ENCODE results near the gene RBL1. TPM values are rescaled to one million over a fixed set of nuclear protein-coding genes. Genes with fewer than 3 reads are reported as not detected.
"Not testable (repeated sequence)": the region's sequence is repeated elsewhere in the genome, so short reads cannot be mapped to it uniquely, and the experiment has no call there.

The RBL1 gene
- total RNA-seq, 1 donor from 2014 or later, result 5.7 TPM

DNA sequence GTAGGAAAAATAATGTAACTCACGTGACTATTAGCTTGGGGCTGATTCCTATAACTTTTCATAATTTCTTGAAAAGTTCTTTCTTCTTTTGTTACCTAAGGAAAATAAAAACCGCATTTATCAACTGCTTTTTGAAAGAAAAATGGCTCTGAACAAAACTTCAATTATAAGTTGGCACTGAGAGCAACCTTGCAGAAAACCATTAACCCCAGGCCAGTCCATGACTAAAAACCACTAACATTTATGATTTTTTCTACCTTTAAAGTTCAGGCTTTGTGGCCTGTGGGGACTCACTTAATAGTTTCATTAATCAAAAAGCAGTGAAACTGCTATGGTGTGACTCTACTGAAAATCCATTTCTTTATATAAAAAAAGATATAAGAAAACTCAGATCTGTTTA is 75.2 kb downstream of the RBL1 start:
- no peaks in the 10 kb centered on the region for H3K36me3 Mint-ChIP-seq (ENCODE audit: low read depth, unreplicated experiment)
- no peaks in the 10 kb centered on the region for H3K9me3 Mint-ChIP-seq (ENCODE audit: unreplicated experiment)
- TF ChIP-seq, protein P1, sequence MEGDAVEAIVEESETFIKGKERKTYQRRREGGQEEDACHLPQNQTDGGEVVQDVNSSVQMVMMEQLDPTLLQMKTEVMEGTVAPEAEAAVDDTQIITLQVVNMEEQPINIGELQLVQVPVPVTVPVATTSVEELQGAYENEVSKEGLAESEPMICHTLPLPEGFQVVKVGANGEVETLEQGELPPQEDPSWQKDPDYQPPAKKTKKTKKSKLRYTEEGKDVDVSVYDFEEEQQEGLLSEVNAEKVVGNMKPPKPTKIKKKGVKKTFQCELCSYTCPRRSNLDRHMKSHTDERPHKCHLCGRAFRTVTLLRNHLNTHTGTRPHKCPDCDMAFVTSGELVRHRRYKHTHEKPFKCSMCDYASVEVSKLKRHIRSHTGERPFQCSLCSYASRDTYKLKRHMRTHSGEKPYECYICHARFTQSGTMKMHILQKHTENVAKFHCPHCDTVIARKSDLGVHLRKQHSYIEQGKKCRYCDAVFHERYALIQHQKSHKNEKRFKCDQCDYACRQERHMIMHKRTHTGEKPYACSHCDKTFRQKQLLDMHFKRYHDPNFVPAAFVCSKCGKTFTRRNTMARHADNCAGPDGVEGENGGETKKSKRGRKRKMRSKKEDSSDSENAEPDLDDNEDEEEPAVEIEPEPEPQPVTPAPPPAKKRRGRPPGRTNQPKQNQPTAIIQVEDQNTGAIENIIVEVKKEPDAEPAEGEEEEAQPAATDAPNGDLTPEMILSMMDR (IDR thresholded peaks at IDR 0.05; ENCODE audit: unreplicated experiment), result no peak
- H3K4me3 Mint-ChIP-seq (ENCODE audit: unreplicated experiment), result no peak overlapping the region
- DNase-seq (ENCODE audit: low spot score), result no peak
- H3K4me1 Mint-ChIP-seq (ENCODE audit: unreplicated experiment), result no peaks in the 10 kb centered on the region
- H3K27me3 Mint-ChIP-seq (ENCODE audit: unreplicated experiment), result peaks cover 2% of the 10 kb centered on the region
- no peak overlapping the region for H3K27ac Mint-ChIP-seq (ENCODE audit: unreplicated experiment)

DNA sequence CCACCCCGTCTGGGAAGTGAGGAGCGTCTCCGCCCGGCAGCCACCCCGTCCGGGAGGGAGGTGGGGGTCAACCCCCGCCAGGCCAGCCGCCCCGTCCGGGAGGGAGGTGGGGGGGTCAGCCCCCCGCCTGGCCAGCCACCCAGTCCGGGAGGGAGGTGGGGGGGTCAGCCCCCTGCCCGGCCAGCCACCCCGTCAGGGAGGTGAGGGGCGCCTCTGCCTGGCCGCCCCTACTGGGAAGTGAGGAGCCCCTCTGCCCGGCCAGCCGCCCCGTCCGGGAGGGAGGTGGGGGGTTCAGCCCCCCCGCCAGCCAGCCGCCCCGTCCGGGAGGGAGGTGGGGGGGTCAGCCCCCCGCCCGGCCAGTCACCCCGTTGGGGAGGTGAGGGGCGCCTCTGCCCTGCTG is 83.2 kb downstream of the RBL1 start:
- not testable (repeated sequence) for DNase-seq (ENCODE audit: low spot score); H3K4me1 Mint-ChIP-seq (ENCODE audit: unreplicated experiment); H3K36me3 Mint-ChIP-seq (ENCODE audit: low read depth, unreplicated experiment); H3K4me3 Mint-ChIP-seq (ENCODE audit: unreplicated experiment); H3K27me3 Mint-ChIP-seq (ENCODE audit: unreplicated experiment); H3K9me3 Mint-ChIP-seq (ENCODE audit: unreplicated experiment); H3K27ac Mint-ChIP-seq (ENCODE audit: unreplicated experiment)

DNA sequence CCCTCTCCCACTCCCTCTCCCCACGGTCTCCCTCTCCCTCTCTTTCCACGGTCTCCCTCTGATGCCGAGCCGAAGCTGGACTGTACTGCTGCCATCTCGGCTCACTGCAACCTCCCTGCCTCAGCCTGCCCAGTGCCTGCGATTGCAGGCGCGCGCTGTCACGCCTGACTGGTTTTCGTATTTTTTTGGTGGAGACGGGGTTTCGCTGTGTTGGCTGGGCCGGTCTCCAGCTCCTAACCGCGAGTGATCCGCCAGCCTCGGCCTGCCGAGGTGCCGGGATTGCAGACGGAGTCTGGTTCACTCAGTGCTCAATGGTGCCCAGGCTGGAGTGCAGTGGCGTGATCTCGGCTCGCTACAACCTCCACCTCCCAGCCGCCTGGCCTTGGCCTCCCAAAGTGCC is 83.9 kb downstream of the RBL1 start:
- not testable (repeated sequence) for H3K9me3 Mint-ChIP-seq (ENCODE audit: unreplicated experiment); H3K36me3 Mint-ChIP-seq (ENCODE audit: low read depth, unreplicated experiment); H3K27ac Mint-ChIP-seq (ENCODE audit: unreplicated experiment); H3K27me3 Mint-ChIP-seq (ENCODE audit: unreplicated experiment); DNase-seq (ENCODE audit: low spot score); H3K4me3 Mint-ChIP-seq (ENCODE audit: unreplicated experiment); H3K4me1 Mint-ChIP-seq (ENCODE audit: unreplicated experiment)

DNA sequence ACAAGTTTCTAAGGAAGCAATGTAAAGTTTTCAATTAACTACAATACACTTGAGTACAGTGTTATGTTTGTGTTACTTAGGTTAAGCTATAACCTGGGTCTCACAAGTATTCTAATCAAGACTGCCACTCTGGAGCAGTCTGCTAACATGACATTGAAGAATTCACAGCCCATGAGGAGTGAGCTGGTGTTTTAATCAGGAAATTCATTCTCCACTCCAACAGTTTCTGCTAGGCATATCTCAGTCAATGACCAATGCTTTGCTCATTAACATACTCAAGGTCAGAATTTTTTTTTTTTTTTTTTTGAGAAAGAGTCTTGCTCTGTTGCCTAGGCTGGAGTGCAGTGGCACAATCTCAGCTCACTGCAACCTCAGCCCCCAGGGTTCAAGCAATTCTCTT is 84.7 kb downstream of the RBL1 start:
- no peaks in the 10 kb centered on the region for H3K9me3 Mint-ChIP-seq (ENCODE audit: unreplicated experiment)
- H3K27me3 Mint-ChIP-seq (ENCODE audit: unreplicated experiment), result peaks cover 2% of the 10 kb centered on the region
- no peak overlapping the region for H3K4me3 Mint-ChIP-seq (ENCODE audit: unreplicated experiment)
- H3K27ac Mint-ChIP-seq (ENCODE audit: unreplicated experiment), result no peak overlapping the region
- H3K36me3 Mint-ChIP-seq (ENCODE audit: low read depth, unreplicated experiment), result peaks cover 4% of the 10 kb centered on the region
- TF ChIP-seq, protein P1 (IDR thresholded peaks at IDR 0.05; ENCODE audit: unreplicated experiment), result no peak
- DNase-seq (ENCODE audit: low spot score), result no peak
- H3K4me1 Mint-ChIP-seq (ENCODE audit: unreplicated experiment), result no peaks in the 10 kb centered on the region

DNA sequence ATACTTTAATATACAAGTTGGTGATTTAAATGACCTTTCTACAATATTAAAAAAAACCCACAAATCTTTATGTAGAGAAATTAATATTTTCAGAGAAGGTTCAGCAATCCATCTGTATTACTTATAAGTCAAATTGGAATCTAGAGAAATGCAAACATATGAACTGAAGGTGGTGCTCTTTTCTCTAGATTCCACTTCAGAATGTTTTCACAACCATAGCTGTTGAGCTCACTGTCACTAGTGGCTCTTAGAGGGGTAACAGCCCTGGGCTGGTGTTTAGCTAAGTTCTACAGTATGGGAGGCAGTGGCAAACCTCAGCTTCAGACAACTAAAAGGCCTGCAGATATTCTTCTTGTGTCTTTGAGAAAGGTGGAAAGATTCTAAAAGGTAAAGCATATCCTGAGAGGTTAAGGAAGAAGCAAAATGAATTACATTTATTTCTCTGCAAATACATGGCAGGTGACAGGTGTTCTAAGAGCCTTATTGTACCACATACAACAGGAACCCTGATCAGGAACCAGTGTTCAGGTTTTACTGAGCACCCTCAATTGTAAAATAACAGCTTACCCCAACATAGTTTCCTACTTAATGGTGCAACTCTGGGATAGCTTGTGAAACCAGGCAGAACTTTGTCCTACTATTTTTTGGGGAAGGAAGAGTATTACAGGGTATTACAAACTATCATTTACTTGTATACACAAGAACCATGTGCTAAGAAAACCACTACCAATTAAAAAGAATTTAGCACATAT is 87.7 kb downstream of the RBL1 start:
- no peak for DNase-seq (ENCODE audit: low spot score)
- TF ChIP-seq, protein P1 (IDR thresholded peaks at IDR 0.05; ENCODE audit: unreplicated experiment), result no peak
- H3K4me3 Mint-ChIP-seq (ENCODE audit: unreplicated experiment), result no peak overlapping the region
- H3K36me3 Mint-ChIP-seq (ENCODE audit: low read depth, unreplicated experiment), result peaks cover 8% of the 10 kb centered on the region
- no peaks in the 10 kb centered on the region for H3K9me3 Mint-ChIP-seq (ENCODE audit: unreplicated experiment)
- no peaks in the 10 kb centered on the region for H3K4me1 Mint-ChIP-seq (ENCODE audit: unreplicated experiment)
- H3K27ac Mint-ChIP-seq (ENCODE audit: unreplicated experiment), result no peak overlapping the region
- H3K27me3 Mint-ChIP-seq (ENCODE audit: unreplicated experiment), result peaks cover 2% of the 10 kb centered on the region

DNA sequence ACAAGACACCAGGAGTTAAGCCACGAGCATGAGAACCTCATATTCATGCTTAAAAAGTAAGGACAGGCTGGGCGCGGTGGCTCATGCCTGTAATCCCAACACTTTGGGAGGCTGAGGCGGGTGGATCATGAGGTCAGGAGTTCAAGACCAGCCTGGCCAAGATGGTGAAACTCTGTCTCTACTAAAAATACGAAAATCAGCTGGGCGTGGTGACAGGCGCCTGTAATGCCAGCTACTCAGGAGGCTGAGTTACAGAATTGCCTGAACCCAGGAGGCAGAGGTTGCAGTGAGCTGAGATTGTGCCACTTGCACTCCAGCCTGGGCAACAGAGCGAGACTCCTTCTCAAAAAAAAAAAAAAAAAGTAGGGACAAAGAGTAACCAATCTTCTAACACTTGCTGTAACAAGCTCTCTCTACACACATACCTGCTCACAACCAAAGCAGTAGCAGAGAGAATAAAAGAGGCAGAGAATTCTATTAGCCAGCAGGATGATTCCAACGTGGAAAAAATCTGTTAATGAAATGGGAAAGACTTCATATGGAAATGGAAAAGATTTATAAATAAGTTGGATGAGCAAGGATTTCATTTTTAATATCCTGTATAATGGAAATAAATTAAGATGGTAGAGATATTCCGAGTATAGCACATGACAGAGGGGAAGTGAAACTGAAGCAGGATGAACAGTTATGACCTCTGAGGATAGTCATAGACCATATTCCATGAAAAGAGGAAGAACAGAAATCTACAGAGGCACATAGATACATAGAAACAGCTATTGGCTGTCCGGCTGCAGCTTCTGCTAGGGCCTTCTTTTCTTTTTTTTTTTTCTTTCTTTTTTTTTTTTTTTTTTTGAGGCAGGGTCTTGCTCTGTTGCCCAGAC is 90.5 kb downstream of the RBL1 start:
- H3K9me3 Mint-ChIP-seq (ENCODE audit: unreplicated experiment); H3K27me3 Mint-ChIP-seq (ENCODE audit: unreplicated experiment); DNase-seq (ENCODE audit: low spot score); H3K27ac Mint-ChIP-seq (ENCODE audit: unreplicated experiment); H3K4me1 Mint-ChIP-seq (ENCODE audit: unreplicated experiment); H3K4me3 Mint-ChIP-seq (ENCODE audit: unreplicated experiment); H3K36me3 Mint-ChIP-seq (ENCODE audit: low read depth, unreplicated experiment): not testable (repeated sequence)

DNA sequence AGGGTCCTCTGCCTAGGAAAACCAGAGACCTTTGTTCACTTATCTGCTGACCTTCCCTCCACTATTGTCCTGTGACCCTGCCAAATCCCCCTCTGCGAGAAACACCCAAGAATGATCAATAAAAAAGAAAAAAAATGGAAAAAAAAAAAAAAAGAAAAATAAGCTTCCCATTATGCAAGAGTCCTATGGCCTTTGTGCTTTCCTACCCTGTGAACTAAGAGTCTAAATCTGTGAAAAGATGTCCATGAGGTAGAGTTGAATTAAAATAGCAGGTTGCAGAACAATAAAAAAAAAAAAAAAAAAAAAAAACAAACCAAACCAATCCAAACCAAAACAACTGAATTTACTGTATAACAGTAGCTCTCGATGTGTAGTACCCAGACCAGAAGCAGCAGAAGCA is 94.2 kb downstream of the RBL1 start:
- not testable (repeated sequence) for H3K27ac Mint-ChIP-seq (ENCODE audit: unreplicated experiment); H3K9me3 Mint-ChIP-seq (ENCODE audit: unreplicated experiment); H3K27me3 Mint-ChIP-seq (ENCODE audit: unreplicated experiment); H3K4me1 Mint-ChIP-seq (ENCODE audit: unreplicated experiment); H3K4me3 Mint-ChIP-seq (ENCODE audit: unreplicated experiment); DNase-seq (ENCODE audit: low spot score); H3K36me3 Mint-ChIP-seq (ENCODE audit: low read depth, unreplicated experiment)

DNA sequence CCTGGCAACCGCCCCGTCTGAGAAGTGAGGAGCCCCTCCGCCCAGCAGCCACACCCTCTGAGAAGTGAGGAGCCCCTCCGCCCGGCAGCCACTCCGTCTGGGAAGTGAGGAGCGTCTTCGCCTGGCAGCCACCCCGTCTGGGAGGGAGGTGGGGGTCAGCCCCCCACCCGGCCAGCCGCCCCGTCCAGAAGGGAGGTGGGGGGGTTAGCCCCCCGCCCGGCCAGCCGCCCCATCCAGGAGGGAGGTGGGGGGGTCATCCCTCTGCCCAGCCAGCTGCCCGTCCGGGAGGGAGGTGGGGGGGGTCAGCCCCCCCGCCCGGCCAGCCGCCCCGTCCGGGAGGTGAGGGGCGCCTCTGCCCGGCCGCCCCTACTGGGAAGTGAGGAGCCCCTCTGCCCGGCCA is 95.6 kb downstream of the RBL1 start:
- not testable (repeated sequence) for H3K4me3 Mint-ChIP-seq (ENCODE audit: unreplicated experiment); H3K27ac Mint-ChIP-seq (ENCODE audit: unreplicated experiment); H3K4me1 Mint-ChIP-seq (ENCODE audit: unreplicated experiment); DNase-seq (ENCODE audit: low spot score); H3K9me3 Mint-ChIP-seq (ENCODE audit: unreplicated experiment); H3K27me3 Mint-ChIP-seq (ENCODE audit: unreplicated experiment)
- H3K36me3 Mint-ChIP-seq (ENCODE audit: low read depth, unreplicated experiment), result peaks cover 16% of the 10 kb centered on the region

Measured in endothelial cell (in vitro differentiated cells).